Sigmoid colon (tissue), 3 donors: Measurements from ENCODE around the gene SDK1.

Experiments used
- CTCF ChIP-seq, 4 experiments: fragments of 450-650 bp in 3 of 4; fragments of 200-600 bp in 1 of 4; IDR thresholded peaks; one replicate each; pipeline ENCODE4 v1.5.1; 2016 to 2019; ENCODE audit warnings: antibody characterized with exemption in 4 of 4, mild to moderate bottlenecking in 3 of 4, moderate library complexity in 2 of 4
- POLR2A ChIP-seq, 2 donors: fragments of 450-650 bp; IDR thresholded peaks; one replicate each; pipeline ENCODE4 v1.6.1; 2016; ENCODE audit warnings: antibody characterized with exemption in 2 of 2, mild to moderate bottlenecking in 2 of 2, moderate library complexity in 2 of 2

GRCh38 chr7:4195660-4196059, 894.6 kb downstream of the SDK1 start:
- no peak for TF ChIP-seq CTCF (IDR thresholded peaks at IDR 0.05)
- TF ChIP-seq POLR2A (IDR thresholded peaks at IDR 0.05), result no peak
